Testis (tissue), 3 donors: Measurements from ENCODE around the gene RASAL1. TPM values are rescaled to one million over a fixed set of nuclear protein-coding genes. Genes with fewer than 3 reads are reported as not detected.
A peak's percentile ranks its signal among the peaks of the same experiment; 100 is the strongest.

Experiments used
- DNase-seq: peaks from one replicate; pipeline ENCODE4 v3.0.0-alpha.2; 2019
- H3K27ac ChIP-seq, 2 donors: fragments of 200-600 bp; sonication (generic); one replicate each; pipeline ENCODE4 v1.5.1; 2019
- H3K27me3 ChIP-seq: fragments of 200-600 bp; sonication (generic); one replicate; pipeline ENCODE4 v1.5.1; 2019
- H3K36me3 ChIP-seq: fragments of 200-600 bp; sonication (generic); one replicate; pipeline ENCODE4 v1.5.1; 2017; ENCODE audit warnings: low read depth; ENCODE audit errors: missing control alignments
- H3K4me1 ChIP-seq: fragments of 200-600 bp; sonication (generic); one replicate; pipeline ENCODE4 v1.5.1; 2019
- H3K4me3 ChIP-seq, 2 donors: fragments of 200-600 bp; sonication (generic); one replicate each; pipeline ENCODE4 v1.5.1; 2017 to 2019
- H3K9me3 ChIP-seq: fragments of 200-600 bp; sonication (generic); one replicate; pipeline ENCODE4 v1.5.1; 2017
- CTCF ChIP-seq, 3 experiments: fragments of 450-650 bp in 2 of 3; fragments of 200-600 bp in 1 of 3; sonication (generic) in 1 of 3; IDR thresholded peaks; one replicate each; pipeline ENCODE4 v1.5.1; 2016 to 2019; ENCODE audit warnings: antibody characterized with exemption in 3 of 3, mild to moderate bottlenecking in 2 of 3, moderate library complexity in 1 of 3
- POLR2A ChIP-seq: fragments of 450-650 bp; IDR thresholded peaks from one replicate; pipeline ENCODE4 v1.6.1; 2017; ENCODE audit warnings: antibody characterized with exemption, mild to moderate bottlenecking, moderate library complexity
- WGBS, 2 donors: methylation state at CpG; one replicate each; pipeline ENCODE4 v1.1.5; 2018; 5-methylcytosine and 5-hydroxymethylcytosine counted together
- intact Hi-C: fragments of 100-400 bp; cut with DNase I; formaldehyde crosslinking; loops from one replicate; pipeline ENCODE4 v1.15.1; 2023; ENCODE audit warnings: low total_unique reads
- polyA plus RNA-seq: library from polyadenylated mRNA; stranded (reverse); fragments of 350-450 nt; fragmentation: Illumina TruSeq; extraction: RNeasy Lipid Tissue Mini Kit (QIAGEN cat#74804); gene quantifications from one replicate; pipeline ENCODE4 v1.2.3, GENCODE V29; 2014; ENCODE audit warnings: low read depth, low replicate concordance; ENCODE audit not compliant: insufficient read depth
- total RNA-seq, 2 donors: library from RNA; depleted of rRNA; stranded (reverse); fragments of >200 nt; gene quantifications; one replicate each; pipeline ENCODE4 v1.2.3, GENCODE V29; 2016

Gene RASAL1
- total and polyA plus RNA-seq, 3 donors from 2014 or later = 5.0 to 20.1 (median 18.2) TPM

DNA sequence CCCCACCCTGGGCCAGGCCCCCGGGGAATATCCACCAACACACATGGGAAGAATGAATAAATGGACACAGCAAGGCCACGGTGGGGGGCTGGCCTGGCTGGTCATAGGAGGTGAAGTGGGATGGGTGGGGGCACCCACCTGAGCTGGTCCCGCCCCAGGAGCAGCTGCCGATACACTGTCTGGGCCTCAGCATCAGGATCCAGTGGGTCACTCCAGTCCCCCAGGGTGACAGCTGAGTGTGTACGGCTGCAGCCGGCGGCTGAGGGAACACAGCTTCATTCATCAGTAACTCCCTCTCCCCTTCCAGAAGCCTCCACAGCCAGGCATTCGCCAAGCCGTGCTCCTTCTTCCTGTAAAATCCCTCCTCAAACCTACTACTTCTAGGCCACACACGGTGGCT, 33.8 kb downstream of the RASAL1 start:
- Histone ChIP-seq H3K27me3 (no peaks in the 10 kb centered on the region), H3K4me1 (peaks cover 4% of the 10 kb centered on the region), H3K36me3 (no peaks in the 10 kb centered on the region), H3K9me3 (no peaks in the 10 kb centered on the region), H3K27ac (no peak overlapping the region), H3K4me3 (no peak overlapping the region)
- DNase-seq = no peak
- intact Hi-C loops = no loop called here
- WGBS, 2 donors = 77 to 78% methylated on average over 8 to 10 of the region's 10 CpGs
- TF ChIP-seq POLR2A (no peak), CTCF (IDR thresholded peaks at IDR 0.05) (no peak)

DNA sequence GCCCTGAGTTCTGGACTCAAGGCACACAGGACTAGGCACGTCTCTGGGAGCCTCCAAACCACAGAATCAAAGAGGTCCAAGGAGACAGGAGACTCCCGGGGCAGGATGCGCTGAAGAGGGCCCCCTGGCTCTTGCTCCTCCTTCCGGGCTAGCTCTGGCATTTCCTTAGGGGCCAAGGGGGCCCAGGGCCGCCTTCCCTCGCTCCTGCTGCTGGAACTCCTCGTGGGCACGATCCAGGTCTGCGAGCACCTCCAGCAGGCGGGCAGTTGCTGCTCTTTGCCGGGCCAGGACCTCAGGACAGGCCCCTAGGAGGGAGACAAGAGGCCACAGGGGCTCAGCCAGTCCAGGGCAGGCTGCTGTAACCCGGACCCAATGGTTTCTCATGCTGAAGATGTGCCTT, 35.8 kb downstream of the RASAL1 start:
- no peak for DNase-seq
- intact Hi-C loops = loop anchor here (5.0 kb wide), 1 partner anchor 47 kb away; no protein-coding TSS in a partner anchor
- no peak overlapping the region for H3K4me3 ChIP-seq
- no peak for TF ChIP-seq CTCF (IDR thresholded peaks at IDR 0.05)
- no peak for TF ChIP-seq POLR2A
- no peaks in the 10 kb centered on the region for H3K27me3 ChIP-seq
- no peaks in the 10 kb centered on the region for H3K9me3 ChIP-seq
- WGBS, 2 donors = 42 to 67% methylated on average over 2 to 12 of the region's 12 CpGs
- peaks cover 4% of the 10 kb centered on the region for H3K4me1 ChIP-seq
- no peaks in the 10 kb centered on the region for H3K36me3 ChIP-seq
- H3K27ac ChIP-seq = no peak overlapping the region

GRCh38 chr12:113099364-113099763, 36.2 kb downstream of the RASAL1 start:
- H3K27me3 ChIP-seq = no peaks in the 10 kb centered on the region
- no peaks in the 10 kb centered on the region for H3K36me3 ChIP-seq
- H3K4me1 ChIP-seq = peaks cover 4% of the 10 kb centered on the region
- intact Hi-C loops = loop anchor here (5.0 kb wide), 1 partner anchor 47 kb away; no protein-coding TSS in a partner anchor
- TF ChIP-seq CTCF (IDR thresholded peaks at IDR 0.05) = no peak
- no peak for TF ChIP-seq POLR2A
- H3K4me3 ChIP-seq = no peak overlapping the region
- H3K9me3 ChIP-seq = no peaks in the 10 kb centered on the region
- no peak for DNase-seq
- H3K27ac ChIP-seq = no peak overlapping the region

DNA sequence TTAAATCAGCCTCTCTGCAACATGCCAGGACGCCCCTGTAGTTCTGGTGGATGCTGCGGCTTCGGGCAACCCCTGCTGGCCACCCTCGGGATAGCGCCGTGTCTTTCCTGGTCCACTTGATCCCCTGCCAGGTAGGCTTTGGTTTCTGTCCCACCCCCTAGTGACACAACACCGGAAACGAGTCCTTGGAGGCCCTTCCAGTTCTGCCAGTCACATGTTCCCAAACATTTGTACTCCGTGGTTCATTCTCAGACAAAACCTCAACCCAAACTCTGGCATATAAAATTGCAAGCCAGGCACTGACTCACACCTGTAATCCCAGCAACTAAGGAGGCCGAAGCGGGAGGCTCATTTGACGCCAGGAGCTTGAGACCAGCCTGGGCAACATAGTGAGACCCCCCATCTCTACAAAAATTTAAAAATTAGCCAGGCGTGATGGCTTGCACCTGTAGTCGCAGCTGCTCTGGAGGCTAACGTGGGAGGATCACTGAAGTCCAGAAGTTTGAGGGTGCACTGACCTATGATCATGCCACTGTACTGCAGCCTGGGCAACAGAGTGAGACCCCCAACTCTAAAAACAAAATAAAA, 37.0 kb downstream of the RASAL1 start:
- no peak overlapping the region for H3K4me3 ChIP-seq
- intact Hi-C loops = loop anchor here (5.0 kb wide), 1 partner anchor 46 kb away; no protein-coding TSS in a partner anchor
- DNase-seq = peak; percentile 89
- TF ChIP-seq POLR2A (no peak), CTCF (IDR thresholded peaks at IDR 0.05) (peak; percentile 90 to 95 (median 94))
- H3K36me3 ChIP-seq = no peaks in the 10 kb centered on the region
- no peak overlapping the region for H3K27ac ChIP-seq
- WGBS, 2 donors = 37 to 59% methylated on average over 7 to 15 of the region's 15 CpGs
- peaks cover 4% of the 10 kb centered on the region for H3K4me1 ChIP-seq
- H3K9me3 ChIP-seq = no peaks in the 10 kb centered on the region
- H3K27me3 ChIP-seq = no peaks in the 10 kb centered on the region
